IPS-11a (cell line): ENCODE measurements around the gene ZNF367.

Source experiments
- H3K4me3 ChIP-seq: one replicate; pipeline ENCODE4 v1.5.1; 2013; ENCODE audit warnings: low read depth, low read length, control low read depth

Gene ZNF367

DNA sequence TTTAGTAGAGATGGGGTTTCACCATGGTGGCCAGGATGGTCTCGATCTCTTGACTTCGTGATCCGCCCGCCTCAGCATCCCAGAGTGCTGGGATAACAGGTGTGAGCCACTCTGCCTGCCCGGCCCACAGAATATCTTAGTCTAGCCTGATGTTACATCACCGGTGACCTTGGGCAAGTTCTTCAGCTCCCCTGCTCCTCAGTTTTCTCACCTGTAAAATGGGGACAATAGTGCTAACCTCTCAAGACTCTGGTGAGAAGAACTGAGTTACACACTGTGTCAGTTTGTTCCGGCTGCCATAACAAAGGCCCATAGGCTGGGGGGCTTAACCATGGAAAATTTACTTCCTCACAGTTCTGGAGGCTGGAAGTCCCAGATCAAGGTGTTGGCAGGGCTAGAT is 19.3 kb upstream of the ZNF367 start:
- no peak overlapping the region for H3K4me3 ChIP-seq

DNA sequence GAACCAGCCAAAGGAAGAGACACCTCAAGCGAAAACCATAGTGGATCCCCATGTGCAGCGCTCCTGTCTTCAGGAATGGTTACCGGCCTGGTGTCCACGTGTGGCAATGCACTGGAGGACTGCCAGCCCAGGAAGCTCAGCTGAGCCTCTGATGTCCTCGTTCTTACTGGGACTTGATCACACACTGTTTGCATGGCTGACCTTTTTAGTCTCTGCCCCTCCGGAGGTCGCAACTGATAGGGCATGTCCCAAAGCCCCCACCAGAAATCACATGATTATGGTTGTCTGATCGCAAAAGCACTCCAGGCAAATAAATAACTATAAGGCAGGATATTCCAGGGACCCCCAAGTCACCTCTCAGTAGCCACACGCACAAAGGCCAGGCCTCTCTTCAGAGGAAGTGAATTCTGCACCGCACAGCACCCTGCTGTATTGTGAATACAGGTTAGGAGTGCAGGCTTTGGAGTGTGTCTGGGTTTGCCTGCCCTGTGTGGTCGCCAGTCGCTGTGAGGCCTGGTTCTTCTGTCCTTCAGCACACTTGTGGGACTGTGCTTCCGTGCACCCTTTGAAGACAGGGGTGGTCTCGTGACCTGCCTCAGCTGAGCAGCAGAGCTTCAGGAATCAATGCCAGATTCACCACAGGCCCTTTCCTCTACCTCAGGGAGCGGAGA is 18.4 kb upstream of the ZNF367 start:
- no peak overlapping the region for H3K4me3 ChIP-seq

- no peak overlapping the region for H3K4me3 ChIP-seq
Observed at GRCh38 chr9:96436063-96436455, 17.9 kb upstream of the ZNF367 start.

DNA sequence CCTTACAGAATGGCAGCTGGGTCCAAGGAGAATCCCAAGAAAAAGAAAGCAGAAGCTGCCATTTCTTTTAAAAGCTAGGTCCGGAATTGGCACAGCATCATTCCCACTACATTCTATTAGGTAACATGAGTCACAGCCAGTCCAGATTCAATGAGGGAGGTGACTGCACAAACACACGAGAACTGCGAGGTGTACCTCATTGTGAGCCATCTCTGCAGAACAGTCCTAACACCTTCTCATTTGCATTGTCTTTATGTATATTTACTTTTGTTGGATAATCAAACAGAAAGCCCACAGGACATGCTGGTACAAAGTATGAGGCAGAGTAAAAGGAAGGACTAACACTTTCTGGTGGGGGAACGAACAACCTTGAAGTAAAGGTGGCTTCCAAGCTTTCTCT is 17.2 kb upstream of the ZNF367 start:
- no peak overlapping the region for H3K4me3 ChIP-seq

DNA sequence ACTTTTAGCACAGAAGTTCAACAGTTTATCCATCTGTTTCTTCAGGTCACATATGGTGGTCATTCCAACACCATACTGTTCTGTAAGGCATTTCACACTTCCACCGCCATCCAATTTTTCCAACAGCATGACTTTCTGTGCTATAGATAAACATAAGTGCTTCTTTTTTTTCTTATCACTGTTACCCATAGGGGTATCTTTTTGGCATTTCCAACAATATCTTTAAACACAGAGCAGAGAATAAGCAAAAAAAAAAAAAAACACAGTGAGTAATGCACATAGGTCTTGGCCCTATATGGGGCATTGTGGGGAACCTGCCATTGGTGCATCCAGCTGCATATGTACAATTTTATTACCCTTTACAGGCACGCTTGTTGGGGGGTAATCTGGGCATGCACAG is 12.2 kb upstream of the ZNF367 start:
- H3K4me3 ChIP-seq: no peak overlapping the region

GRCh38 chr9:96429732-96430131 is 11.6 kb upstream of the ZNF367 start:
- H3K4me3 ChIP-seq: no peak overlapping the region

- H3K4me3 ChIP-seq: no peak overlapping the region
Observed at GRCh38 chr9:96425500-96426169, 7.5 kb upstream of the ZNF367 start.

DNA sequence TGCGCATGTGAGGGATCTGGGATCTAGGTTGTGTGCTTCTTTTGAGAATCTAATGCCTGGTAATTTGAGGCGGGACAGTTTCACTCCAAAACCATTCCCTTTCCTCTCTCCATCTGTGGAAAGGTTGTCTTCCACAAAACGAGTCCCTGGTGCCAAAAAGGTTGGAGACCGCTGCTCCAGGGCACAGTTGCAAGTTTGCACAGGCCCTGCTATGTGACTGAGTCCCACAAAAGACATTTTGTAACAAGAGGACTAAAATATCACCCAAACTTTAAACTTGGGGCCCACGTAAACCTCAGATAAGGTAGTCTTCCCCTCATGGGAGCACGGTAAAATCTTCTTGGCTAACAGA is 5.8 kb upstream of the ZNF367 start:
- no peak overlapping the region for H3K4me3 ChIP-seq

DNA sequence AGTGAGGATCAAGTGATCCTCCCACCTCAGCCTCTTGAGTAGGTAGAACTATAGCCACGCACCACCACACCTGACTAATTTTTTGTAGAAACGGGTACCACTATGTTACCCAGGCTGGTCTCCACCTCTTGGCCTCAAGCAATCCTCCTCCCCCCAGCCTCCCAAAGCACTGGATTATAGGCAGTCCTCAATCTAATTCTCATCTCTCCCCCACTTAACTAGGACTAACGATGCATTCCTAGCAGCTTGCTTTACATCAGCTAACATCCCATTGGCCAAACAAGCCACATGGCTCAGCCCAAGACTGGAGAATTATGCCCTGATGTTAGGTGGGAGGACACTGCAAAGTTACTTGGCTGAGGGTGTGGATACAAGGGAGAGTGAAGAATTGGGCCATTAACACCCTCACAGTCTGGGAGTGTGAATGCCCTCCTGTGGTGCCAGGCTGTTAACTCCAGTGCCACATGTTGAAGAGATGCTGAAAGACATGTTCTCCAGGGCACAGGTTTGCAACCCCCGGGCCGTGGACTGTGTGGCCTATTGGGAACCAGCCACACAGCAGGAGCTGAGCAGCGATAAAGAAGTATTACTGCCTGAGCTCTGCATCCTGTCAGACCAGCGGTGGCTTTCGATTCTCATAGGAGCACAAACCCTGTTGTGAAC is 5.3 kb upstream of the ZNF367 start:
- no peak overlapping the region for H3K4me3 ChIP-seq

DNA sequence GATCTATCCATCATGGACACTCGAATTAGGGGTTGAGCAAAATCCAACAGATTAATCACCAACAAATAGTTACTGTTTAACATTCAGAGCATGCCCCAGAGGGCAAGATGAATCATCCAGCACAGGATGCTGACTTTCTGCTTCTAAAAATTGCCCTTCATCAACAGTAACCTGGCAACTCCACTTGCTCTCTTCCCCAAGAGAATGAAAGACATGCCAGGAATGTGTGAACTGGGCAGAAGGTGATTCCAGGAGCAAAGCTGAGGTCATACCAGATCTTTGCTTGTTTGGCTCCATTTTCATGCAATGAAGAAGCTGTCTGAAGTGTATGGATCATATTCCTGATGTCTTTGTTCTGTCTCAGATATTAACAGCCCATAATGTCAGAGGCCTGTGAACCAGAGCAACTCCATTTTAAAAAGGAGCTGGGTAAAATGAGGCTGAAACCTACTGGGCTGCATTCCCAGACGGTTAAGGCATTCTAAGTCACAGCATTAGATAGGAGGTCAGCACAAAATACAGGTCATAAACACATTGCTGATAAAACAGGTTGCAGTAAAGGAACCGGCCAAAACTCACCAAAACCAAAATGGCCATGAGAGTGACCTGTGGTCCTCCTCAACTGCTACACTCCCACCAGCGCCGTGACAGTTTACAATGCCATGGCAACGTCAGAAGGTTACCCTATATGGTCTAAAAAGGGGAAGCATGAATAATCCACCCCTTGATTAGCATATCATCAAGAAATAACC is 2.5 kb upstream of the ZNF367 start:
- no peak overlapping the region for H3K4me3 ChIP-seq

GRCh38 chr9:96419691-96419969 is 1.5 kb upstream of the ZNF367 start:
- H3K4me3 ChIP-seq: peak overlapping the region; percentile 80

DNA sequence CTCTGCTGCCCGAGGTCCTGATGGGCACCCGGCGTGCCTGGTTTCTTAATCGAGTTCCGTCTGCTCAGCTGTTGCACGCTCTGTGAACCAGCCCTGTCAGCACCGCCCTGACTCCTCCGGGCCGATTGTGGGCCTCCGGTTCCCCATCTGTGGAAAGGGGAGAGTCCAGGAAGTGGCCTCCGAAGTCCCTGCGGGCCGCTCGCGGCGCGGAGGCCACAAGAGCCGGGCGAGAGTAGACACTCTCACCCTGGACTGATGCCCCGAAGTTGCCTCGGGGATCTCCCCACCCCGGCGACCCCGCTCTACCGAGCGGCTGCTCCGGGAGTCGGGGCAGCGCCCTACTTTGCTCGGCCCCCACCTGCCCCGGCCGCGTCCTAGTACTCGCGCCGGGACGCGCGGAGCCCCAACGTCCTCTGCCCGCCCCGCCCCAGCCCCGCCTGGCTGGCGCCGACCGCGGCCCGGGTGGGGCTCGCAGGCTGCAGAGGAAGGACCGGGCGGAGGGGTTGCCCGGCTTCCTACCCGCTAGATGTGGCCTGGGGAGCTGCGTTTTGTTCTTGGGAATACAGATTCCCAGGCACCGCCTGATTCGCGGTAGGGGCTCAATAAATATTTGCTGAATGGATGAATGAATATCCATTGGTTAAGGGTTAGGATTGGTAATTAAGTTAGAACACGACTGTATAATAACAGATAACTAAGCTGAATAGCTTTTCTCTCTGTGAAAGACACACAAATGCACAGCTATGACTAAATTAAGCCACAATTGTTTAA is 935 bp upstream of the ZNF367 start:
- H3K4me3 ChIP-seq: peak overlapping the region; percentile 80

GRCh38 chr9:96417661-96418082 is 498 bp downstream of the ZNF367 start:
- H3K4me3 ChIP-seq: peak overlapping the region; percentile 78

DNA sequence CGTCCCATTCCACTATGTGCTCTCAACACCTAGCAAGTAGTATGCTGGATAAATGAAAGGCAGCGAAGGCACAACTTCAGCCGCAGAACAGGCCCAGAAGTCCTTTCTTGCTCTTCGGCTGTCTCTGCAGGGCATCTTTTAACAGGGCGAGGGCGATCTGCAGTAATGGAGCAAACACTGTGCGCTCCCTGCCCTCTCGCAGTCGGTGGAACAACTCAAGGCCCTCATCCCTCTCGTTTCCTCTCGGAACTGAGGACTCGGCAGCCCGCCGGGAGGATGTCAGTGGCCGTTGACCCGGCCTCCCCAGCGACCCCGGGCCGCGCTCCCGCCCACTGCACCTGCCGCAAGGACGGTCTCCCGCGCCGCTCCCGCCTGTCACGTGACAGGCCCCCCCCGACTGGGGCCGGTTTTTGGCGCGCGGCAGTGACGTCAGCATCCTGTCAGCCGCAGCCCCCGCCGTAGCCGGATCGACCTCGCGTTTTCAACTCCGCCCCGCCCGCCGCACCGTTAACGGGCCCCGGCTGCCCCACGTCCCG is 1.1 kb downstream of the ZNF367 start:
- H3K4me3 ChIP-seq: peak overlapping the region; percentile 94

DNA sequence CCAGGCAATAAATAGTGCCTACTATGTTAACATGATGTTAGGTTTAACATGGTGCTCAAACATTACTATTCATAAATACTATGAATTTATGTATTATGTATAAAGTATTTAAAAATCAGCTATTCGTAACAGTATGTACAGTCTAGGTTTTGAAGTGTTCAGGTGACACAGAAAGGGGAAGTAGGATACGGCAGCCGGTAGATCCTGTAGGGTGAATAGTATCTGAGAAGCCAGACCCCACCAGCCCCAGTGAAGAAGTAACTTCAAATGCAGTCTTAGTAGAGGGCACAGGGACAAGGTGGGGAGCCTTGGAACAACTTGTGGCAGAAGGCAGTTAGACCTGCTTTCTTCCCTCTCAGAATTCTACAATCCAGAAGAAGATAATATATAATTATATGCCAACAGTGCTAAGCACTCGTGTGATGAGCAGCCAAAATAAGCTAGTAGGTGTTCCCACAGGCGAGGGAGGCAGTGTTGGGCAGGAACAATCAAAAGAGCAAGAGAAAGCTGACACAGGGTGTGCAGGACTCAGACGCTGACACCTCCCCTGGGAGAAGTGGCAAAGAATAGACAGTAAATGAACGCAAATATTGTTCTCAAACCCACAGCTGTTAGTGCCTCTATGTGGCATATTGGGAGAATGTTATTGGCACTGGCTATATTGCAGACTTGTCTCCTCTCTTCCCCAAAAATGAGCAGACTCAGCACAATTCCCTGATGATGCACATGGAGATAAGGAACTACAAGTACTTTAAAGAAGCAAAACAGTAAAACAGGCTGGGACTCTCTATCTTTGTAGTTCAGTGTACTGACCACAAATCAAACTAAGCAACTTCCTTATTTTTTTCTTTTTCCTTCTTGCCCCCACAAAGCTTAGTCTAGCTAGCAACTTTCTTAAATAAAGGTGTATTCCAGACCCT is 4.6 kb downstream of the ZNF367 start:
- no peak overlapping the region for H3K4me3 ChIP-seq

DNA sequence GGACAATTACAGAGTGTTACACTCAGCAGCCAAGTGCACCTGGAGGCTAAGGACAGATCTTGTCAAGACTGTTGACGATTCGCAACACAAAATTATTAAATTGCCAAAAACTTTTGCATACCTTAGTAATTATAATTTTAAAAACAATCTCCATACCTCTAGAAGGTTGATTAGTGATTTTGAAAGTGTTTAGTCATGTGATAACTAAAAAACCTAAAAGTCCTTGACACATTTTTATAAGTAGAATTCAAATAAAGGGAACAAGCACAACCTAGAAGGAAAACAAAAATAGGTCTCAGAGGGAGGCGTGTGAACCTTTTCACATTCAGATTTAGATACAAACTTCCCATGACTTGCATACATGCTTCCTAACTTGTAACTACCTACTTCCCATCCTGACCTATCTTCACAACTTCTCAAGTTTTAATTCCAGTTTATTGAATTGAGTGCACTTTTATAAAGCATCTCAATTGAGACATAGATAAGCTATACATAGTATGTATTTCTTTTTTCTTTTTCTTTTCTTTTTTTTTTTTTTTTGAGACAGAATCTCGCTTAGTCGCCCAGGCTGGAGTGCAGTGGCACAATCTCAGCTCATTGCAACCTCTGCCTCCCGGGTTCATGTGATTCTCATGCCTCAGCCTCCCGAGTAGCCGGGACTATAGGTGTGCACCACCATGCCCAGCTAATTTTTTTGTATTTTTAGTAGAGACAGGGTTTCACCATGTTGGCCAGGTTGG is 5.8 kb downstream of the ZNF367 start:
- H3K4me3 ChIP-seq: no peak overlapping the region

DNA sequence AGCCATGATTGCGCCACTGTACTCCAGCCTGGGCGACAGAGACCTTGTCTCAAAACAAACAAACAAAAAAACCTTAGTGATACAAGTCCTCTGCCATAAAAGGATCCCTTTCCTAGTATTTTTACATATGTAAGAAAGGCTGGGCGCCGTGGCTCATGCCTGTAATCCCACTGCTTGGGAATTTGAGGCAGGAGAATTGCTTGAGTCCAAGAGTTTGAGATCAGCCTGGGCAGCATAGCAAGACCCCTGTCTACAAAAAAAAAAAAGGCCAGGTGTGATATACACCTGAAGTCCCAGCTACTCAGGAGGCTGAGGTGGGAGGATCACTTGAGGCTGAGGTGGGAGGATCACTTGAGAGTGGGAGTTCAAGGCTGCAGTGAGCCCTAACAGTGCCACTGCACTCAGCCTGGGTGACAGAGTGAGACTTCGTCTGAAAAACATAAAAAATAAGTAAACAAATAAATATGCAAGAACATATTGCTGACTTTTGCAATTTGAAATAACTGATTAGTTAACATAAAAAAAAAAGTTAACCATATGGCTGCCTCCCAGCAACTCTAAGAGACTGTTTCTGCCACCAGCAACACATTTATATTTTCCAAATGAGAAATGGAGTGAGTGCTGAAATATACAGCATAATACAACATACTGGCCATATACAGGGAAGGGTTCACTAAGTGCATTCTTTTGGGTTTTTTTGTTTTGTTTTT is 6.9 kb downstream of the ZNF367 start:
- no peak overlapping the region for H3K4me3 ChIP-seq

- no peak overlapping the region for H3K4me3 ChIP-seq
Observed at GRCh38 chr9:96408409-96409280, 9.5 kb downstream of the ZNF367 start.
